HepG2 (cell line): Measurements from ENCODE around the gene LCORL. TPM values are rescaled to one million over a fixed set of nuclear protein-coding genes. Genes with fewer than 3 reads are reported as not detected.
A peak's percentile ranks its signal among the peaks of the same experiment; 100 is the strongest.

Source experiments
- AKAP8 ChIP-seq: sonication (generic); formaldehyde crosslinking; IDR thresholded peaks from 2 replicates; pipeline ENCODE4 v1.5.1; 2020; ENCODE audit warnings: mild to moderate bottlenecking, missing genetic modification reagents
- ARID4A ChIP-seq: sonication (generic); formaldehyde crosslinking; IDR thresholded peaks from 2 replicates; pipeline ENCODE4 v1.5.0; 2020; ENCODE audit warnings: mild to moderate bottlenecking, missing genetic modification reagents, borderline replicate concordance
- ASH2L ChIP-seq: fragments of 300-600, 200-600 bp; sonication (generic); IDR thresholded peaks from 2 replicates; pipeline ENCODE4 v1.7.0; 2017; ENCODE audit warnings: low read depth, mild to moderate bottlenecking, moderate library complexity, mixed read lengths, low read length; ENCODE audit not compliant: insufficient read length
- EEA1 ChIP-seq: sonication (generic); formaldehyde crosslinking; IDR thresholded peaks from 2 replicates; pipeline ENCODE4 v1.5.1; 2020; ENCODE audit warnings: mild to moderate bottlenecking, missing genetic modification reagents, borderline replicate concordance
- FLYWCH1 ChIP-seq: sonication (generic); formaldehyde crosslinking; IDR thresholded peaks from 2 replicates; pipeline ENCODE4 v1.8.1; 2023; ENCODE audit warnings: mild to moderate bottlenecking, missing genetic modification reagents
- FOXA3 ChIP-seq: IDR thresholded peaks from 2 replicates; pipeline ENCODE4 v1.6.1; 2016; ENCODE audit warnings: missing genetic modification reagents, missing compliant biosample characterization
- HNF4G ChIP-seq, 2 experiments: sonication (generic) in 1 of 2; formaldehyde crosslinking in 1 of 2; IDR thresholded peaks; 2 replicates each; pipeline versions ENCODE4 v1.4.0 to v1.6.1; 2011 to 2020; ENCODE audit warnings: borderline replicate concordance in 2 of 2, low read depth in 2 of 2, mild to moderate bottlenecking in 2 of 2, low read length in 1 of 2, missing genetic modification reagents in 1 of 2, moderate library complexity in 1 of 2
- HNRNPK ChIP-seq: fragments of 200-400 bp; formaldehyde crosslinking; IDR thresholded peaks from 2 replicates; pipeline ENCODE4 v1.6.1; 2018; ENCODE audit warnings: low read length, low read depth, moderate library complexity, mild to moderate bottlenecking; ENCODE audit not compliant: poor library complexity, severe bottlenecking
- IRX3 ChIP-seq: sonication (generic); formaldehyde crosslinking; IDR thresholded peaks from 2 replicates; pipeline ENCODE4 v1.8.1; 2023; ENCODE audit warnings: mild to moderate bottlenecking, low read depth, missing genetic modification reagents, borderline replicate concordance
- KMT2A ChIP-seq: sonication (generic); formaldehyde crosslinking; IDR thresholded peaks from 2 replicates; pipeline ENCODE4 v1.4.0; 2020; ENCODE audit warnings: missing genetic modification reagents
- MTF2 ChIP-seq: sonication (generic); formaldehyde crosslinking; IDR thresholded peaks from 2 replicates; pipeline ENCODE4 v1.5.0; 2020; ENCODE audit warnings: missing genetic modification reagents, borderline replicate concordance
- RBFOX2 ChIP-seq: fragments of 200-400 bp; formaldehyde crosslinking; IDR thresholded peaks from 2 replicates; pipeline ENCODE4 v1.6.1; 2017; ENCODE audit warnings: low read depth, mild to moderate bottlenecking, low read length
- TFDP2 ChIP-seq: sonication (generic); formaldehyde crosslinking; IDR thresholded peaks from 2 replicates; pipeline ENCODE4 v1.4.0; 2020; ENCODE audit warnings: missing genetic modification reagents
- YEATS4 ChIP-seq: sonication (generic); formaldehyde crosslinking; IDR thresholded peaks from 2 replicates; pipeline ENCODE4 v1.4.0; 2020; ENCODE audit warnings: missing genetic modification reagents, borderline replicate concordance
- YY1 ChIP-seq: IDR thresholded peaks from 2 replicates; pipeline ENCODE4 v1.6.1; 2011; ENCODE audit warnings: low read length, low read depth, moderate library complexity, mild to moderate bottlenecking; ENCODE audit not compliant: insufficient read depth, insufficient replicate concordance
- ZNF207 ChIP-seq: fragments of 450-650 bp; IDR thresholded peaks from 2 replicates; pipeline ENCODE4 v1.6.1; 2016; ENCODE audit warnings: antibody characterized with exemption, borderline replicate concordance
- ZNF547 ChIP-seq: sonication (generic); formaldehyde crosslinking; IDR thresholded peaks from 2 replicates; pipeline ENCODE4 v1.5.1; 2020; ENCODE audit warnings: mild to moderate bottlenecking, missing genetic modification reagents
- ZNF564 ChIP-seq: sonication (generic); formaldehyde crosslinking; IDR thresholded peaks from 2 replicates; pipeline ENCODE4 v1.8.1; 2023; ENCODE audit warnings: mild to moderate bottlenecking, missing genetic modification reagents
- ZNF766 ChIP-seq: sonication (generic); formaldehyde crosslinking; IDR thresholded peaks from 2 replicates; pipeline ENCODE4 v1.5.0; 2020; ENCODE audit warnings: missing genetic modification reagents, borderline replicate concordance
- ZNF777 ChIP-seq: sonication (generic); formaldehyde crosslinking; IDR thresholded peaks from 2 replicates; pipeline ENCODE4 v1.4.0; 2020; ENCODE audit warnings: missing genetic modification reagents
- polyA plus RNA-seq, 8 experiments: library from polyadenylated mRNA; depleted of rRNA in 3 of 8; stranded (reverse) in 7 of 8; unstranded in 1 of 8; fragments of >200 nt; fragmentation: Illumina TruSeq in 4 of 8; extraction: Trizol in 4 of 8; gene quantifications; 2 replicates each; pipeline versions ENCODE4 v1.2.1 to v1.2.3, GENCODE V29; 2011 to 2016; ENCODE audit warnings: low read depth in 4 of 8, missing spikeins in 1 of 8, mixed read lengths in 1 of 8; ENCODE audit not compliant: insufficient read depth in 1 of 8
- total RNA-seq, 5 experiments: library from RNA; depleted of rRNA; stranded (reverse); fragments of >200 nt; fragmentation: Illumina TruSeq; extraction: Trizol; gene quantifications; 2 replicates each; pipeline ENCODE4 v1.2.3, GENCODE V29; 2016; ENCODE audit warnings: low read depth in 1 of 5
- TF ChIP-seq, protein P1 (sequence below): sonication (generic); formaldehyde crosslinking; IDR thresholded peaks from 2 replicates; pipeline ENCODE4 v1.4.0; 2020; ENCODE audit warnings: mild to moderate bottlenecking, missing genetic modification reagents
- TF ChIP-seq, protein P2 (sequence below): sonication (generic); formaldehyde crosslinking; conservative IDR thresholded peaks from 2 replicates; pipeline ENCODE4 v1.4.0; 2020; ENCODE audit warnings: missing genetic modification reagents

LCORL gene
- total and polyA plus RNA-seq, 2 of the 13 experiments (the other 11 are each of a cell fraction or from before 2014, with no cell fraction given), result 5.3 to 14.5 TPM

GRCh38 chr4:17811078-17811603 lies 210.4 kb downstream of the LCORL start (continued):
- TF ChIP-seq EEA1 (CRISPR knock-in tag) (0 out of 2 replicates have a peak, but pooled peaks have one; percentile 31), IRX3 (0 out of 2 replicates have a peak, but pooled peaks have one; percentile 6), FOXA3 (CRISPR knock-in tag) (no peak), YY1 (no peak), ASH2L (peak; percentile 11), ZNF207 (no peak), KMT2A (peak; percentile 83; the same call in 1 of the 2 replicates), ZNF547 (CRISPR knock-in tag) (0 out of 2 replicates have a peak, but pooled peaks have one; percentile 18), ZNF766 (CRISPR knock-in tag) (0 out of 2 replicates have a peak, but pooled peaks have one; percentile 2), HNF4G (IDR thresholded peaks at IDR 0.05; ENCODE audit: borderline replicate concordance, low read depth, low read length) (no peak), HNF4G (CRISPR knock-in tag; IDR thresholded peaks at IDR 0.05; ENCODE audit: borderline replicate concordance, low read depth) (peak; percentile 39; the same call in 1 of the 2 replicates), MTF2 (0 out of 2 replicates have a peak, but pooled peaks have one; percentile 40), FLYWCH1 (CRISPR knock-in tag) (0 out of 2 replicates have a peak, but pooled peaks have one; percentile 65), RBFOX2 (no peak), ZNF777 (CRISPR knock-in tag) (0 out of 2 replicates have a peak, but pooled peaks have one; percentile 33), HNRNPK (no peak), AKAP8 (CRISPR knock-in tag) (0 out of 2 replicates have a peak, but pooled peaks have one; percentile 40), TFDP2 (CRISPR knock-in tag) (no peak), ARID4A (peak; percentile 92; the same call in 1 of the 2 replicates), ZNF564 (CRISPR knock-in tag) (no peak), YEATS4 (CRISPR knock-in tag) (peak; percentile 13; the same call in 1 of the 2 replicates)
- TF ChIP-seq, protein P1, sequence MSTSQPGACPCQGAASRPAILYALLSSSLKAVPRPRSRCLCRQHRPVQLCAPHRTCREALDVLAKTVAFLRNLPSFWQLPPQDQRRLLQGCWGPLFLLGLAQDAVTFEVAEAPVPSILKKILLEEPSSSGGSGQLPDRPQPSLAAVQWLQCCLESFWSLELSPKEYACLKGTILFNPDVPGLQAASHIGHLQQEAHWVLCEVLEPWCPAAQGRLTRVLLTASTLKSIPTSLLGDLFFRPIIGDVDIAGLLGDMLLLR (CRISPR knock-in tag), result no peak
- TF ChIP-seq, protein P2, sequence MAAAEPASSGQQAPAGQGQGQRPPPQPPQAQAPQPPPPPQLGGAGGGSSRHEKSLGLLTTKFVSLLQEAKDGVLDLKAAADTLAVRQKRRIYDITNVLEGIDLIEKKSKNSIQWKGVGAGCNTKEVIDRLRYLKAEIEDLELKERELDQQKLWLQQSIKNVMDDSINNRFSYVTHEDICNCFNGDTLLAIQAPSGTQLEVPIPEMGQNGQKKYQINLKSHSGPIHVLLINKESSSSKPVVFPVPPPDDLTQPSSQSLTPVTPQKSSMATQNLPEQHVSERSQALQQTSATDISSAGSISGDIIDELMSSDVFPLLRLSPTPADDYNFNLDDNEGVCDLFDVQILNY, result no peak
